Brain pericyte (primary cell): ENCODE data around the gene CD79A.

Source experiments
- DNase-seq: peaks from one replicate; pipeline ENCODE4 v3.0.0-alpha.2; 2012; ENCODE audit warnings: low read depth, low spot score

Gene CD79A

GRCh38 chr19:41918653-41919244 is 41.7 kb downstream of the CD79A start:
- DNase-seq = no peak

- no peak for DNase-seq
Observed at GRCh38 chr19:41919948-41920712, 43.1 kb downstream of the CD79A start.

GRCh38 chr19:41920882-41921576 is 44.0 kb downstream of the CD79A start:
- DNase-seq = no peak

- no peak for DNase-seq
Observed at GRCh38 chr19:41921577-41922576, 44.8 kb downstream of the CD79A start.

- DNase-seq = no peak
Observed at GRCh38 chr19:41922585-41922984, 45.5 kb downstream of the CD79A start.

- DNase-seq = no peak
Observed at GRCh38 chr19:41923045-41923788, 46.1 kb downstream of the CD79A start.

- DNase-seq = no peak
Observed at GRCh38 chr19:41924151-41925145, 47.4 kb downstream of the CD79A start.

GRCh38 chr19:41925208-41926003 is 48.3 kb downstream of the CD79A start:
- DNase-seq = no peak

GRCh38 chr19:41926028-41926762 is 49.1 kb downstream of the CD79A start:
- DNase-seq = no peak

GRCh38 chr19:41926763-41927496 is 49.9 kb downstream of the CD79A start:
- DNase-seq = no peak

GRCh38 chr19:41927497-41928192 is 50.6 kb downstream of the CD79A start:
- DNase-seq = no peak

- DNase-seq = no peak
Observed at GRCh38 chr19:41928221-41928683, 51.2 kb downstream of the CD79A start, which contains the start of gene ERFL. Gene ERFL (minus strand): TSS chr19:41928449. CDS start chr19:41912919, 15,530 bp downstream.

GRCh38 chr19:41928754-41929535 is 51.9 kb downstream of the CD79A start:
- DNase-seq = no peak

GRCh38 chr19:41929536-41930071 is 52.5 kb downstream of the CD79A start:
- DNase-seq = no peak

- no peak for DNase-seq
Observed at GRCh38 chr19:41930322-41930722, 53.2 kb downstream of the CD79A start.
